Activated naive CD4-positive, alpha-beta T cell treated with anti-CD3 and anti-CD28 coated beads, Interleukin-2, amount 50 U/mL, for 16 hours (primary cell): ENCODE measurements around the gene SERBP1.
"Not testable (repeated sequence)": the region's sequence is repeated elsewhere in the genome, so short reads cannot be mapped to it uniquely, and the experiment has no call there.

Experiments
- DNase-seq: peaks from one replicate; pipeline ENCODE4 v3.0.0-alpha.2; 2020

Gene SERBP1

DNA sequence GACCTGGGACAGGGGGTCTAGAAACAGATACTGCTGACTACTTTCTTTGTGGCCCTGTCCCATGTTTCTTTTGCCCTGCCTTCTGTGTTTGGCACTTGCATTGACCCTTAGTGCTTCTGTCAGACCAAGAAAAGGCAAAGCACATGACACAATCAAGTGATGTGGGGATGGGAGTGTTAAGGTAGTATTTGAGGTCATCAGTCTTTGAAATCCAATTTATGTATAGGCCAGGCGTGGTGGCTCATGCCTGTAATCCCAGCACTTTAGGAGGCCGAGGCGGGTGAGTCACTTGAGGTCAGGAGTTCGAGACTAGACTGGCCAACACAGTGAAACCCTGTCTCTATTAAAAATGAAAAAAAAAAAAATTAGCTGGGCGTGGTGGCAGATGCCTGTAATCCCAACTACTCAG lies 26.0 kb downstream of the SERBP1 start:
- DNase-seq = no peak

DNA sequence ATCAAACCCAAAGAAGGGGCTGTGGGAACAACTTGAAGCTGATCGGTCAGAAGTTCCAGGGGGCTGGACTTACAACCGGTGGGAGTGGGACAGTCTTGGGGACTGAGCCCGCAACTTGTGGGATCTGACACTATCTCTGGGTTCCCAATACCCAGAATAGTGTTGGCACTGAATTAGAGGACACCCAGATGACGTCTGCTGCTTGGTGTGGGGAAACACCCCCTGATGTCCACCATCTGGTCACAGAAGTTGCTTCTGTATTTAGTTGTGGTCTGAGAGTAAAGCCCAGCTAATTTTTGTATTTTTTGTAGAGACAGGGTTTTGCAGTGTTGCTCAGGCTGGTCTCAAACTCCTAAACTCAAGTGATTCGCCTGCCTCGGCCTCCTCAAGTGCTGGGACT lies 28.8 kb downstream of the SERBP1 start:
- DNase-seq = no peak

DNA sequence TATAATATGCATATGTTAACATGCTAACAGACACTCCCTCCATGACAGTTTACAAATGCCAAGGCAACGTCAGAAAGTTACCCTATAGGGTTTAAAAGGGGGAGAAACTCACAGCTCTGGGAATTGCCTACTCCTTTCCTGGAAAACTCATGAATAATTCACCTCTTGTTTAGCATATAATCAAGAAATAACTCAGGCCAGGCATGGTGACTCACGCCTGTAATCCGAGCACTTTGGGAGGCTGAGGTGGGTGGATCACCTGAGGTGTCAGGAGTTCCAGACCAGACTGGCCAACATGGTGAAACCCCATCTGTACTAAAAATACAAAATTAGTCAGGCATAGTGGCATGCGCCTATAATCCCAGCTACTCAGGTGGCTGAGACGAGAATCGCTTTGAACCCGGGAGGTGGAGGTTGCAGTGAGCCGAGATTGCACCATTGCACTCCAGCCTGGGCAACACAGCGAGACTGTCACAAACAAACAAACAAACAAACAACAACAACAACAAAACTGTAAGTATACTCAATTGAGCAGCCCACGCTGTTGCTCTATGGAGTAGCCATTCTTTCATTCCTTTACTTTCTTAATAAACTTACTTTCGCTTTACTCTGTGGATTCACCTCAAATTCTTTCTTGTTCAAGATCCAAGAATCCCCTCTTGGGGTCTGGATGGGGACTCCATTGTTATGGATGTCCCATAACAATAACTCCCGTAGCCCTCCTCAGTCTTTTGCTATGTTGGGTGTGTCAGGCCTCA lies 30.0 kb downstream of the SERBP1 start:
- DNase-seq = not testable (repeated sequence)

DNA sequence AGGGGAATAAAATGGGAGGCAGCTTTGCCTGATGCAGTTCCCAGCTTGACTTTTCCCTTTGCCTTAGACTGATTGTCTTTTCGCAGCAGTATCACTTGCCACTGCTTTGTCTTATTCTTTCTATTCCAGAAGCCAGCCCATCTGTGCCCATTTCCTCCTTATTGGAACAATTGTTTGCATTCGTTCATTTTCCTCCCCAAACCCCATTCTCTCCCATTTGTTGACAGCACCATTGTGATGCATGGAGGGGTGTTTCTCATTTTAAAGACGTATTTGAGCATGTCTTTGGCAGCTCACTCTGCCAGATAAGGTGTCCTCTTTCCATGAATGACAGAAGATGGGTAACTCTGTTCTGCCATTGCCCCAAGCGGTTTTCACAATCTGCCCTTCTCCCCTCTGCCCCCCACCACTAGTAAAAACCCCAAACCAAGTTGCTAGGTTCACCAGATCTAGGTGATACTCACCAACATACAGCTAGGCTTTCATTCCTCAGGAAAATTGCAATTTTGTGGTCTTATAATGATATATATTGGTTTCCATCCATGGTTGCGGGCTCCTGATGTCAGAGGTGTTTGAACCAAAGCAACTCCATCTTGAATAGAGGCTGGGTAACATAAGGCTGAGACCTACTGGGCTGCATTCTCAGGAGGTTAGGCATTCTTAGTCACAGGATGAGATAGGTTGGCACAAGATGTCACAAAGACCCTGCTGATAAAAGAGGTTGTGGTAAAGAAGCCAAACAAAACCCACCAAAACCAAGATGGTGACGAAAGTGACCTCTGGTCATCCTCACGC lies 30.8 kb downstream of the SERBP1 start:
- DNase-seq = no peak

DNA sequence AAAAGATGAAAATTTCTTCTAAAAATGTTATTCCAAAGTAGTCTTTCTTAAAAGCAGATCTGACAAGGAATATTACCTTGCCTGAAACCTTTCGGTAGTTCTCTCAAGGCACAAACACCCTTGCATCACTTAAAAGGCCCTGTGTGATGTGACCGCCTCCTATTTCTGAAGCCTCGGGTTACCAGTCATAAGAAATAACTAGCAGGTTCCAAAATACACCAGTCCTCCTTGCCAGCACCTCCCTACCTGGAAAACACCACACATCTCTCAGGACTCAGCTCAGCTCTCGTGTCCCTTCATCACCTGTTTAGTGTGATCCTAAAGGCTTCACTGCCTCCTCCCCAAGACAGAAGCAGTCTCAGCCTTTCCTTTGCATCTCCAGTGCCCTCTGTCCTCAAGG lies 35.7 kb downstream of the SERBP1 start:
- no peak for DNase-seq

DNA sequence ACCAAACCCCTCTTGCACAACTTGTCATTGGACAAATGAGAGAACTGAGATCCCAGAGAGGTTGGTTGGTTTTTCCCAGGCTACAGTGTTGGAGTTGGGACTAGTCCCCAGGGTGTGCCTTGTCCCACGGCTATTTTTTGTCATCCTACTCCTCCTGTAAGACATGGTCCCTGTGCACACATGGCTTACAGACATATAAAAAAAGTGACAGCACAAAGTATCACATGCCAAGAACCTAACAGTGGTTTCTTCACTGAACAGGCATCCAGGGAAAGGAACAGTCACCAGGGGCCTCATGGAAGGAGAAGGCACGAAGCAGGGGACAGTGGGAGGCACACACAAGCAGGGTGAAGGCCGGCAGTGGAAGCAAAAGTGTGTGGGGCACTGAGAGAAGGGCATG lies 36.5 kb downstream of the SERBP1 start:
- DNase-seq = no peak

DNA sequence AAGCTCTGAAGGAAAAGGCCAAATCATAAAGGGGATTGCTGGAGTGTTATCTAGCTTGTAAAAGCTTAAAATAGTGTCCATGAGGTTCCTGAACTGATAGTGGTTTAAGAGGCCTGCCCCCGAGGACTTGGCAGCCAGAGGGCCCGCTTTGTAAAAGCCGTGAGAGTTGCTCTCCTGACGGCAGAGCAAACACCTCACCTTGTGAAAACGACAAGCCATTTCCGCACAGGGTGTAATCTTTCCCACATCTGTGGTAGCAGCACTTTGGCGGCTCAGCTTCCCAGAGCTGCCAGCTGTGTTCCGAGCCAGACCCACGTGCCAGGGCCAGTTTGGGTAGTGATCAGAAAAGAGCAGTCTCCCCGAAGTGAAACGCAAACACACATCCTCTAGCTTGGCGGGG lies 37.0 kb downstream of the SERBP1 start:
- no peak for DNase-seq

DNA sequence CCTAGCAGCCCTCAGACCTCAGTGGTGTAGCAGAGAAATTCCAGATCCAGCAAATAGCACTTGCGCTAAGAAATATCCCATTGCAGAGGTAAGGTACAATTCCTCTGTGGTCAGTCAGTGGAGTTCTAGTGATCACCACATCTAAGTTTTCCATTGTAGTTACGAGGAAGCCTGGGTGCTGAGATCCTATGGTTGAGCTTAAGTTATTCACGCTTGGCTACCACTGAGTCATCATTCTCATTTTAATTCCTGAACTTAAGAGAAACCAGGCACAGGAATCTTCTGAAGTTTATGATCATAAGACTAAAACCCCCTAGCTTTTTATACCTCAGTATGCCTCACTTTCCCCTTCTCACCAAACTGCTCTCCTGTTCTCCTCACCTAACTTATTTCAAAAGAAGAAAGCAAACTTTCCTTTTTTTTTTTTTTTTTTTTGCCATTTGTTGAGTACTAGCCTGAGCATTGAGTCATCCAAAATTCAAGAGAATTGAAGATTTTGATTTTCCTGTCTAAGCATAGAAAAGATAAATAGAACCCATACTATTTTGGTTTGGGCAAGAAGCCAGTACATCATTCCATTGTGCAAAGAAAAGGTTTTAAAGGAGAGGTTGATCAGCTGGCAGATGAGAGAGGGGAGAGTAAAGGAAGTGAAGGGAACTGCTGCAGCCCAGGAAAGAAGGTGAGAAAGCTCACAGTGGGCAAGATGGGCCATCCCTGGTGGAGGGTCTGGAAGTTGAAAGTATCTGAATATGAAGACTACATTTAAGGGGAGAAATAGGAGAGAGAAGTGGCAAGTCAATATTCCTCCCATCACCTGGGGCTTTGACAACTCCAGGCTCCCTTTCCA lies 39.9 kb downstream of the SERBP1 start:
- DNase-seq = no peak

DNA sequence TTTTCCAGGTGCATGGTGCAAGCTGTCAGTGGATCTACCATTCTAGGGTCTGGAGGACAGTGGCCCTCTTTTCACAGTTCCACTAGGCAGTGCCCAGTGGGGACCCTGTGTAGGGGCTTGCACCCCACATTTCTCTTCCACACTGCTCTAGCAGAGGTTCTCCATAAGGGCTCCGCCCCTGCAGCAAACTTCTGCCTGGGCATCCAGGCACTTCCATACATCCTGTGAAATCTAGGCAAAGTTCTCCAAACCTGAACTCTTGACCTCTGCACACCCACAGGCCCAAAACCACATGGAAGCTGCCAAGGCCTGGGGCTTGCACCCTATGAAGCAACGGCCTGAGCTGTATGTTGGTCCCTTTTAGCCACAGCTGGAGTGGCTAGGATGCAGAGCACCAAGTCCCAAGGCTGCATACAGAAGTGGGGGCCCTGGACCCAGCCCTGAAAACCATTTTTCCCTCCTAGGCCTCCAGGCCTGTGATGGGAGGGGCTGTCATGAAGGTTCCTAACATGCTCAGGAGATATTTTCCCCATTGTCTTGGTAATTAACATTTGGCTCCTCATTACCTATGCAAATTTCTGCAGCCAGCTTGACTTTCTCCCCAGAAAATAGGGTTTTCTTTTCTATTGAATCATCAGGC lies 46.1 kb downstream of the SERBP1 start:
- no peak for DNase-seq

DNA sequence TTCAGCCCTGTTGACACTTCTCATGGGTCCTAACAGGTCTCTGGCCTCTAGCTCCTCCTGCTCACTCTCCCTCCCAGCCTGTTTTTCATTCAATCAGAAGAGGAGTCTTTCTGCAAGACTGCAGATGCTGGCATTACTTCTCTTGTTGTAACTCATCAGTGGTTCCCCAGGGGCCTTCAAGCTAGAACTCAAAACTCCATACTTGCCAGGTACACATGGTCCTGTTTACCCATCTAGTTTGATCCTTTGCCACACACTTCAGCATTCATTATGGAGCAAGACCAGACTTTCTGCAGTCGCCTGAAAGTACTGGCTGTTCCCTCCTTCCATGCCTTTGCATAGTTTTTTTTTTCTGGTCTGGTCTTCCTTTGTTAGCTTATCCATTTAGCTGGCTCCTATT lies 47.9 kb downstream of the SERBP1 start:
- no peak for DNase-seq

DNA sequence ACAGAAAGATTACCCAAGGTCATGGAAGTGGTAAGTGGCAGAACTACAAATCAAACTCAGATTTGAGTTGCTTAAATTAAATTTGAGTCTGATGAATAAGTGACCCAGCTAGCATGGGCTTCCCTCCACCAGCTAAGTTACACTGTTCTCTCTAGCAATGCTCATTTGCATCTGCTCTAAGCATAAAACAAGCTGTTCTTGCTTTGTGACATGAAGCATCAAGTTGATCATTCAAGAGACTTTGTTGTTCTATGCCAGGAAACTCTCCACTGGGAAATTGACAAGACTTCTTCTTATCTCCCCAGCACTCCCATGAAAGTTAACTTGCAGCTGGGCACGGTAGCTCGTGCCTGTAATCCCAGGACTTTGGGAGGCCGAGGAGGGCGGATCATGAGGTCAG lies 49.0 kb downstream of the SERBP1 start:
- no peak for DNase-seq

DNA sequence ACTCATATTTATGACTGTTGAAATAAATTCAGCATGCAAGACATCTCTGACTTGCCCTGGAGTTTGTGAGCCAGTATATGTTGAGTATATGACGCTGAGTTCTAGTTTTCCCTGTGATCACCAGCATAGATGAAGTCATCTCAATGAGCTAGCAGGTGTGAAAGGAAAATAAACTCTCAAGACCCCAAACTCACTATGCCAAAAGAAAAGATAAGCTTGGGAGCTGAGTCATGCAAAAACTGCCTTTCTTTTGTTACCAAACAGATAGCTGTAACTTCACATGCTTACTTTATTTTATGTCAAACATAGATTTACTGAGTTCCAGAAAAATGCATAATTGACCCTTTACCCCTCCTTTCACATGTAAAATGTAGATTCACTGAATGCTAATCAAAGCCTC lies 52.9 kb downstream of the SERBP1 start:
- DNase-seq = no peak

DNA sequence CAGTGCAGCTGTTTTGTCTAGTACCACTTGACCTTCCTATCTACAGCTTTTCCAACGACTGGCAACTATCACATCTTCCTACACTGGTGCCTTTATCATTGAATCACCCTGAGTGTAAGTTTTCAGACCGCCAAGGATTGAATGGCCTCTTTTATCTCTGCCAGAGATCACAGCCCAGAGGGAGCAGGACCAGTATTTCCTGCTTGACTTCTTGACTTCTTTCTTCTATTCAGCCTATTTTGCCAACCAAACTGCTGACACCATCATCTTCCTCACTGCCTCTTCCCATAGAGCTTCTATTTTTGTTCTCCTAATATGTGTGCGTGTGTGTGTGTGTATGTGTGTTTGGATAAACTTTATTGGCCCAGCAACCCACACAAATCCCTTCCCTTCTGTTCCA lies 53.8 kb downstream of the SERBP1 start:
- no peak for DNase-seq

DNA sequence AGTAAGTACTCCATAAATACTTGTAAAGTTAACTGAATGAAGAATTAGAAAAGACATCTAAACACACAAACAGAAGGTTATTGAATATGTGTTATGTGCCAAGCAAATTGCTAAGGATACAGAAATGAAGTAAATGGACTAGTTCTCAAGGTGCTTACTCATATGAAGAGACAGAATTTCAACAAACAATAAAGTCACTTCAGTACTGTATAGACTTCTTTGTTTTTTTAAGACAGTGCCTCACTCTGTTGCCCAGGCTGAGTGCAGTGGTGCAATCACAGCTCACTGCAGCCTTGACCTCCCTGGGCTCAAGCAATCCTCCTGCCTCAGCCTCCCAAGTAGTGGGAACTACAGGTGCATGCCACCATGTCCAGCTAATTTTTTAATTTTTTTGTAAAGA lies 57.3 kb downstream of the SERBP1 start:
- no peak for DNase-seq

DNA sequence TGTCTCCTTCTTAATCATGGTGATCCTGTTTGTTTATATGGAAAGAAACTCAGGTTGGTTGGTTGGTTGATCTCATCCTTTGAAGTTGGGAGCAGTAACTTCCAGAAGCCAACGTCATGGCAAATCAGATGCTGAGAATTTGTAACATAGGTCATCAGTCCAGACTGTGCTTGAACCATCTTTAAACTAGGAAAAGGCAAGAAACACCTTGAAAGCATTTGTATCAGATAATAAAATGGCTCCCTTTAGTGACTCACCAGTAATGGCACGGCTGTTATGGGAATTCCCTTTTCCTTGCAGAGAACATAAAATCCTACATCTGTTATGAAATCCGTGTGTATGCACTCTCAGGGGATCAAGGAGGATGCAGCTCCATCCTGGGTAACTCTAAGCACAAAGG lies 58.1 kb downstream of the SERBP1 start:
- DNase-seq = no peak

DNA sequence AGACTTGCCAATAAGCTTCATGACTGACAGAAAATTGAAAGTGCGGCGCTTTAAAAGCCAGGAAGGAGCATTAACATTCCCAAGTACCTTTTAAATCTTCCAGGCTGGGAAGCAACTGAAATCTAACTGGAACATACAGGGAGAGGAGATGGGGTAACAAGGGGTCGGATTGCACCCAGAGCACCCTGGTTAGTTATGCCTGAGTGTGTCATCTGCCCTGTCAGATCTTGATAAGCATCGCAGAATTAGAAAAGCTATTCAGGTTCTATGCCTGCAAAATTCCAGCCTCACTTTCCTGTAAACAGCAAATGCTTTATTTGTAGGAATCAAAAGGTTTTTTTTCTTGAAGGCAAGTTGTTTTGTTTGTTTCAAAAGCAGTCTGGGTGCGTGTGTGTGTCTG lies 58.5 kb downstream of the SERBP1 start:
- no peak for DNase-seq

DNA sequence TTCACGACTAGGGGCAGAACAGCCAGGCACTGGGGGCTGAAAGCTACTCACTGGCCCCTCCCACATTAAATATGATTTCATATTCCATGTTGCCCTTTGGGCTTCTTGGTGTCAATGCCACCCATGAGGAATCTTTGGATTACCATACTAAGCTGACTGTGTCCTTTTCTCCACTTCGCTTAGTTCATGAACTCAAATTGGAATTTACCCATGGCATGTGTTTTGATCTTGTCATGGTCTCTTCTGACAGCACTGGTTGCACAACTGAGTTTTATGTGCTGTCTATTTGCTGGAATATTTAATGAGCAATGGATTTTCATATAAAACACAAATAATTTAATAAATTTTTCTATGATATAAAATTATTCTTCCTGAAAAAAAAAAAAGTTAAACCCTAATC lies 59.2 kb downstream of the SERBP1 start:
- DNase-seq = no peak

DNA sequence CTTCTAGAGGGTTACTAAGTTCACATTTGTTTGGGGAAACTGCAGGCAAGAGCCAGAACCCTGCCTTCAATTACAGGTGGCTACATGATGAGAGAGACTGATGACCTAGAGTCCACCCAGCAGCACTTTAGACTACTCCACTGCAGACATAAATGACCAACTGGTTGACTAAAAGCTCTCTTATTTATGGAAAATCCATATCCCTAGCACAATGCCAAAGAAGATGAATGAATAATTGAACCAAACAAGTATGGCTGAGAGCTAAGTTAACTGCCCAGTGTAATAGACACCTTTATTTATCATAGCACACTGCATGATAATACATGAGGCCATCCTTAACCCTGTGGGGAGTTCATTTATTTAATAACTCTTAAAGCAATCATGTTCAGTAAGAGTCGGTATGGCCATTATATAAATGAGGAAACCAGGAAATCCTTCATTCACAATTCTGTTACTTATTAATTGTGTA lies 62.1 kb downstream of the SERBP1 start:
- DNase-seq = no peak

DNA sequence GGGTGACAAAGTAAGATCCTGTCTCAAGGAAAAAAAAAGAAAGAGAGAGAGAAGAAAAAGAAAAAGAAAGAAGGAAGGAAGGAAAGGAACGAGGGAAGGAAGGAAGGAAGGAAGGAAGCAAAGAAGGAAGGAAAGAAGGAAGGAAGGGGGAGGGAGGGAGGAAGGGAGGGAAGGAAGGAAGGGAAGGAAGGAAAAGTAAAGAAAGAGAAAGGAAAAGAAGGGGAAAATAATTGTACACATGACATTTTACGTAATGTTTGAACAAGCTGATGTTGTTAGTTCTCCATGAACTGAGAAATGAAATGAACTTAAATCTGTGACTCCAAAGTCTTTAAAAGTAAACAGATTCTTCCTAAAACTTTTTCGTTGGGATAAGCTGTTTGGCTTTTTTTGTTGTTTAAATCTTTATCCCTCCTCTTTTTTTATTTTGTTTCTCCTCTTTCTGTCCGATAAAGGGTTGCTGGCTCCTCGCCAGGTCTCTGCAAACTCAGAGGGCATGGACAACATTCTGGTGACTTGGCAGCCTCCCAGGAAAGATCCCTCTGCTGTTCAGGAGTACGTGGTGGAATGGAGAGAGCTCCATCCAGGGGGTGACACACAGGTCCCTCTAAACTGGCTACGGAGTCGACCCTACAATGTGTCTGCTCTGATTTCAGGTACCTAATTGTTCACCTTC lies 62.7 kb downstream of the SERBP1 start:
- DNase-seq = no peak

DNA sequence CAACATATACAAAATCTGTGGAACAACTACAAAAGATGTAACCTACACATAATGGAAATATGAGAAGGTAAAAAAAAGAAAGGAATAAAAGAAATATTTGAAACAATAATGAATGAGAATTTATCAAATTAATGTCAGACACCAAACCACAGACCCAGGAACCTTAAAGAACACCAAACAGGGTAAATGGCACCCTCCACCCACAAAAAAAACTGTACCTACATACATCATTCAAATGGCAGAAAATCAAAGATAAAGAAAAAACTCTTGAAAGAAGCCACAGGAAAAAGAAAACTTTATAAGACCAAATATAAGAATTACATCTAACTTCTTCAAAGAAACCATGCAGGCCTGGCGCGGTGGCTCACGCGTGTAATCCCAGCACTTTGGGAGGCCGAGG lies 68.6 kb downstream of the SERBP1 start:
- DNase-seq = no peak

DNA sequence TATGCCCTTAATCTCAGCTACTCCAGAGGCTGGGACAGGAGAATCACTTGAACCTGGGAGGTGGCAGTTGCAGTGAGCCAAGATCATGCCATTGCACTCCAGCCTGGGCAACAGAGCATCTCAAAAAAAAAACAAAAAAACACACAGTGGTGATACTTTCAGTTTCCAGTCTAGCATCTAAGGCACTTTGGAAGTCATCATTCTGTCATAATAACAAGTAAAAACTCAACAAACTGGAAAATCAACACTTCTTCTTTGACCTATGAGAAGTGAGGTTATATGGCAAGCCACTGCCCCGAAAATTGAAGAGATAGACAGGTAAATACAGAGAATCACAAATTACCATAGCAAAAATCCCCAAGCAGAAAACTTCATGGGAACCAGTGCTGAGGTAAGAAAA lies 70.6 kb downstream of the SERBP1 start:
- no peak for DNase-seq
